HG03039 (cell line): Measurements from ENCODE around the gene SLC22A23.

Experiments used
- ATAC-seq: cut with Tn5 transposase; IDR thresholded peaks from one replicate; pipeline ENCODE4 v1.9.1; 2021; ENCODE audit warnings: mild to moderate bottlenecking, moderate library complexity; ENCODE audit not compliant: unreplicated experiment

The SLC22A23 gene

DNA sequence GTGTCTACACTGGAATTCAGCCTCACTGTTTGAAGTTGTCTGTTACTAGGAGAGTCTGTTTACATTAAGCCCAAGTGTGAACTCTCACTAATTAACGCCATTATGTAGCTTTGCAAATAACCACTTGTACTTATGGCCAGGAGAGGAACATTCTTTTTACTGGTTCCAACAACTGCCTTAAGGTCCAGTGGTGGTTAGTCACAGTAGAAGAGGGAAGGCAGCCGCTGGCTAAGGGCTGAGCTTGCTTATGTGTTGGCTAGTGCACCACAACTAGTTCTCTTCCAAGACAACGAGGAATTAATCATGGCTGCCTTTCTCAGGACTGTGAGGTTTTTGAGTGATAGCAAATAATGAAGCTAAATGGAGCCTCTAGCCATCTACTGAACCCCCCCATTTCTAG, 14.9 kb upstream of the SLC22A23 start:
- ATAC-seq: no peak

DNA sequence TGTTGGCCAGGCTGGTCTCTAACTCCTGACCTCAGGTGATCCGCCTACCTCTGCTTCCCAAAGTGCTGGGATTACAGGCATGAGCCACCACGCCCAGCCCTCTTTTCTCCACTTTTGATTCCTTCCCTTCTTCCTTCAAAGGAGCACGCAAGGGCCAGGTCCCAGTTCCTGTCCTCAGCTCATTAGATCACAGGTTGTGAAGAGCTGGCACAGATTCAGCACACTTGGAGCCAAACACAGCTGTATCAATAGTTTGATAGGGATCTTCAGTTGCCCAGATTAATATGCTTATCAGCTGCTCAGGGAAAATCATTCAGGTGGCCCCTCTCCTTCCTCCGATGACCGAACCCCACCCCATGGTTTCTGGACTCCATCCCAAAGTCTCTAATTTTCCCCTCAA, 14.4 kb upstream of the SLC22A23 start:
- no peak for ATAC-seq

DNA sequence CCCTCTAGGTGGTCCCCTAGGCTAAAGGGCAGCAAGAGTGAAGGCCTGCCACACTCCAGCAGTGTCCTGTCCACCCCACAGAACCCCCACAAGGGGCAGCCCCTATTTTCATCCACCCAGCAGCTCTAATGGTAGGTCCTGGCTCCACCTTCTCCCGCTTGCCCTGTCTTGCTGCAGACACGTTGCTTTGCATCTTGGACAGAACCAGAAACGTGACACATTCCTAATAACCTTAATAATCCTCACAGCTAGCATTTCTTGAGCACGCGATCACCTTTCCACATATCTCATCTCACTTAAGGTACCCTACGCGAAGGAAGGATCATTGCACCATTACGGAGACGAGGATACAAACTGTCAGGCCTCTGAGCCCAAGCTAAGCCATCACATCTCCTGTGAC, 11.7 kb upstream of the SLC22A23 start:
- ATAC-seq: no peak

DNA sequence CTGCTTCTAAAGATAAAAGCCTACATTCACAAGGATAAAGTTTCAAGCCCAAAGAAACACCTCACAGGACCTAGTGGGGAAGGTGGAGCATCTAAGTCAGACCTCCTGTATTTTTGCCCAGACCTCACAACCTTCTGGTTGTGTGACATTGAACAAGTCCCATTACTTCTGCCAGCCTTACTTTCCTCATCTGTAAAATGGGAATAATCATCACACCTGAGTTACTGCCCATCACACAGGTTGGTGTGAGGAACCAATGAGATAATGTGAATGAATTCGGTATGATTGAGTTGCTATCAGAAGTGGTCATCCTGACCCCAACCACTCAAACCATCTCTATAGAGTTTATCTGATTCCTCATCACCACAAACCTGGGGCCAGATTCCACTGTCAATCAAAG, 11.1 kb upstream of the SLC22A23 start:
- ATAC-seq: no peak

DNA sequence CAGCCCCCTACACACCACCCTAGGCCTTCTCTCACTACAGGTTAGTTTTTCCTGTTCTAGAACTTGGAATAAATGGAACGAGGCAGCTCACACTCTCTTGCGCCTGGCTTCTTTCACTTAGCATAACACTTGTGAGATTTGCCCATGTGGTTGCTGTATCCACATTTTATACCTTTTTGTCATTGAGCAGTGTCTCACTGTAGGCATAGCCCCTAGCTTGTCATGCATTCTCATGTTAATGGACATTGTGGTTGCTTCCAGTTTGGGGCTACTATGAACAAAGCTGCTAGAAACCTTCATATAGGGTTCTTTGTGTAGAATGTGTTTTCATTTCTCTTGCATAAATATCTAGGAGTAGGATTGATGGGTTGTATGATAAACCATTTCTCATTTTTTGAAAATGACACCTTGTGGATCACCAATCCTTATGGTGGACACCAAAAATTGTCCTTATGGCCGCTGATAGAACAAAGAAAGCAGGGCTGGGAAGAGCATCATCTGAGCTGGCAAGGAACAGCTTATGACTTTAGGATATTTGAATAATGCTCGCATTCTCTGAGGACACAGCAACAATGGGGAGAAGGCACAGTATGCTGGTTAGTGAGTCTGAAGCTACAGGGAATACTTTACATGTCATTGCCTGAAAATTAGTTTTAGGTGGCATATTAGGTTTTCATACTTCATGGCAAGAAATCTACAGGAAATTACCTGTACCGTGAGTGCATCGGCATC, 9.8 kb upstream of the SLC22A23 start:
- ATAC-seq: no peak

DNA sequence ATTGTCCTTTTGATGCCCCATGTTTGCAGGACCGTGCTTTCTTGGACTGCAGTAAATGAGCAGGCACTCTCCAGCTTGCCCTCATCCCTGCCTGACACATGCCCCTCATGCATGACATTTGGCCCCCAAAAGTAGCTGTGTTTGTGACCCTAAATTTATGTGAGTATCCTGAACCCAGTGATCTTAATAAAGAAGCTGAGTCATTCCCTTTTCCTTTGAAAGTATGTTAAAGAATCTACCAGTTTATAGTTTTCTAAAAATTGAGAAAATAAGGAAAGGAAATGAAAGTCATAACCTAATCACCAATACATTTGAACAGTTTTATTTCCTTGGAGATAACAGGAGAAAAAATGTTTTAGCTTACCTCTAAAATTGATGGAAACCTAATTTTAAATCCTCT, 3.4 kb upstream of the SLC22A23 start:
- ATAC-seq: no peak

DNA sequence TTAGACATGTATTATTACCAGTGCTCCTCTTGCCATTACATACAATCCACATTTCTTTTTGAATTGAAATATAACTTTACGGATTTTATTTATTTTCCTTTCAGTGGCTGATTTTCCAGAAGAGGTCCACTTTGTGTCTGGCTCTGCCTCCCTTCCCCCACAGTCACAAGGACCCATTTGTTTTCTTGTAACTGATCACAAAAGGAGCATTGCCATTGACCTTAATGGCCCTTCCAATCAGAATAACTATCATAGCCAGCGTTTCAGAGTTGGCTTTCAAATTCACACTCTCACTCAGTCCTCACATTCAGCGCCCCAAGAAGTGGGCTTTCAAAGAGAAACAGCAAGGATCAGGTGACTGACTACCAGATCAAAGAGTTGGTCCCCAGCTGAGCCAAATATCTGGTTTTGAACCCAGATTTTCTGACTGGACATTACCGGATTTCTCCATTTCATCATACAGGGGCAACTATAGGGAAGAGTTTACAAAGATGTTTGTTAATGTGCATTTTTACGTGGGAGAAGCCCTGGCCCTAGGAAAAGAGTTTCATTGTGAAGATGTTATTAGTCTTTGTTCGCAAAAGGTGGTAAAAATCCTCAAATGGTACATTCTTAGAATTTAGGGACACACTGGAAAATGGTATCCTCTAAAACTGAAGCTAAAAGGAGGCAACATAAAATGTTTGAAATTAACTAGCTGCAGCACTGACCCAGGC, 2.0 kb upstream of the SLC22A23 start:
- no peak for ATAC-seq

DNA sequence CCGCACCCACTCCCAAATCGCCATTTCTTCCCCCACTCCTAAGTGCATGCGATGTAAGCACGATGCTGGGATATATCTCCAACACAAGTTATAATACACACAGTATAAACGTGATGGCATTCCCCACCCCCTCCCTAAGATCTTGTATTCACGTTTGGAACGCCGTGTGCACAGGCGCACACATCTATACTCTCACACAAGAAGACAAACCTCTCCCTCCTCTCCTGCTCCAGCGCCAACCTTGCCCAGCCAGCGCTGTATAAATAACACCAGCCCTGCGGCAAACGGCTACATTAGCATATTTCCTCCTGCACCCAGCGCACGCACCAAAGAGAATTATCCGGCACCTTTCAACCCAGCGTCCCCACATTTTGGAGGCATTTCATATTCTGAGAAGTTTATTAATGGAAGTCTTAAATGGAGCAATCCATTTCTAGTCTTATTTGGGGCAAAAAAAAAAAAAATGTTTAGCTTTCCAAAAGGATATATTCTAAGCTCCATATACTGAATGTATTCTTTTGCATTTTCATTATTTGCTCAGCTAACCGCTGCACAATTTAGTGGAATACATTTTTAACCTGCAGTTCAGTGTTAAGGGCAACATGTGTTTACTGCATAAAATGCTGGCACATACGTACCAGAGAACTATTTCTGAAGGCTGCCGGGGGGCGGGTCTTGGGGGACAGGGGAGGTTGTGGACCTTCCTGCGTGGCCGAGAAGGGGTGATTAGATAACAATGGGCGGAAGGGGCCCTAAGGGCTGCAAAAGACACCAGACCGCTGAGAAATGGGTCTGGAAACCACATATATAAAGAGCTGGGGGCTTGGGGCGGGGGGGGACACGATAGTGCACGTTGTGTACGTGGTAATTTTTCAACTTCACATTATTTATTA, 1.1 kb upstream of the SLC22A23 start:
- no peak for ATAC-seq

DNA sequence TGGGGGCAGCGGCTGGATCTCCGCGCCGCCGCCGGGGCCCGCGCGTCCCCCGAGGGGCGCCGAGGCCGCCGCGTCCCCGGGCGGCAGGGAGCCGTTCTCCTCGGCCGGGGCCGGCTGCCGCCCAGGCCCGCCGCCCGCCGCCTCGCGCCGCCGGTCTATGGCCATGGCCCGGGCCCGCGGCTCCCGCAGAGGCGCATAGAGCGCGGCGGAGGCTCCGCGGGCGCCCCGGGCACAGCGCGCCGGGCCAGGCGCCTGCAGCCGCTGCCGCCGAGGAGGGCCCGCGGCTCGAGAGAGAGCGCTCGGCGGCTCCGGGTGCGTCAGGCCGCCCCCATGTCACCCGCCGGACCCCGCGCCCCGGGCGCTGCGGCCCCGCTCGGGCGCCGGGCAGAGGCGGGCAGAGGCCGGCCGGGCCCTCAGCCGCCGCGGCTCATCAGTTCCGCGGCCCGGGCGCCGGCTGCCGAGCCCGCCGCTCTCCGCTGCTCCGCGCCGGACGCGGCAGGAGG, 404 bp downstream of the SLC22A23 start:
- no peak for ATAC-seq

DNA sequence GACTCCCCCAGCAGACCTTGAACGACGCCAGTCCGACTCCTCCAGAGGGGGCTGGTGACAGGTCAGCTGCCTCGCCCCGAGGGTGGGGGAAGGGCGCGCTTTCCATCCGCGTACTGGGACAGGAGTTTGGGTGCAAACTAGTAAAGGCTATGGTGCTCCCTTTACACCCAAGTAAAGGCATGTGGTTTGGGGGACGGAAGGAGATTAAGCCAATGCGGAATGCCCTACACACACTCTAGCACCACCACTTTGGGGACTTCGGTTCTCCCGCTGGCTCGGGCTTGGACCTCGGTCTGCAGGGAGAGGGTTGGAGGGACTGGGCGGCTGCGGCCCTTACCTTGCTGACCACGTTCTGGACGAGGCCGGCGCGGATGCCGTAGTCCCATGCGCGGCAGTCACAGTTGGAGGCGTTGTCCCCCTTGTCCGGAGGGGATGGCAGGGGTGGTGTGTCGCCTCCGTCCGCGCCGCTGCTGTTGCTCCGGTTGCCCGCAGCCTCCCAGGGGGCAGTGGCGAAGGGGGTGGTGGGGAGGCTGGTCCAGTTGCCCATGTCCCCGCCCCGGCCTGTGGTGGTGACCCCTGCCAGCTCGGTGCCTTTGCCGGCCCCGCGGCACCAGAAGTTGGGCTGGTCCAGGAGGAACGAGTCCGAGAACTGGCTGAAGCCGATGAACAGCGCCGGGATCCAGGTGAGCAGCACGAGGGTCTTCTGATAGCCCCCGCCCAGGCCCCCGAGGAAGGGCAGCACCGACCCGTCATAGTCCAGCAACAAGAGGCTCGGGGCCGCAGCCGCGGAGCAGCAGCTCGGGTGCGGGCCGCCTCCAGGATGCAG, 1.1 kb downstream of the SLC22A23 start:
- no peak for ATAC-seq

DNA sequence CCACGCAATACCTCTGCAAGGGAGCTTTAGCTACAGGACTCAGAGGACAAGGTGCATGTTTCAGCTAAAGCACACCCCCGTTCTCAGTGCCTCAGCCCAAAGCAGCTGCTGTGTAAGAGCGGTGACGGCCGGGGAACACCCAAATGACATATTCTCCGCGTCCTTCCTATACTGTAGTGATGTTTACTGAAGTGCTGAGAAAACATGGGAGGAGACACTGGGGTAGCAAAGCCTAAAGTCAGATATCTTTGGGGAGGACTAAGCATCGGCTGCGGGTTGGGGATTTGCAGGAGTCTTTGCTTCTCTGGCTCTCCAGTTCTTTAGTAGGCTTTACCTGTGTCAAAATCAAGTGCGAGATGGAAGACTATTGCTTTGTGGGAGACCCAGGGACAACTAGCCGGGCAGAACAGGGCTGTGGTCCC, 1.7 kb downstream of the SLC22A23 start:
- no peak for ATAC-seq

DNA sequence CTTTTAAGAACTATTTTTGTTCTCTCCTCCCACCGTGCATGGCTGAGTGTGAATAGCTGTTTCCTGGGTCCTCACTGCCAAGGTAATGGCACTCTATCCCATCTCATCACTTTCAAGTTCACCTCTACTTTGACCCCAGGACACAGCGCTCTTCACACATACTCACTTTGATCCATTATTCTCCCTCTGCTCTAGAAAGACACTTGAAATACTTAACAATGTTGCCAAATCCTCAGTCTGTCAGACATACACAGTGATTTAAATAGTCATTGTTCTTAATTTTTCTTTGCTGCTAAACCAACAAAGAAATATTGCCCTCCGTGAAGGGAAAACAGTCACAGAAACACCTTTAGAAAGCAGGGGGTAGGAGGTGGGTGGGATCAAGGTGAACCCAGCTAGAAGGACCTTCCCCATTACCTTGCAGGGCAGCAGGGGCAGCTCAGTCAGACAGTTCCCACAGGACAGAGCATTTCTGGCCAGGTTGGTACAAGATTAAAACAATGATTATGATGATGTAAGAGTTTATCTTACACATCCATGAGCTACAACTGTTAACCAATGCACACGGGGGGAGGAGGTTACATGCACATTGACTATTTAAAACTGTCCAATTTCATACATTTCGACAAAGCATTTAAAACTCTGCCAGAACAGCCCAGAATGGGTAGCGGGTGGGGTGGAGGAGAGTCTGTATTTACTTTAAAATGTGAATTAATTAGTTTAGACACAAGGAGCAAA, 2.4 kb downstream of the SLC22A23 start:
- no peak for ATAC-seq

DNA sequence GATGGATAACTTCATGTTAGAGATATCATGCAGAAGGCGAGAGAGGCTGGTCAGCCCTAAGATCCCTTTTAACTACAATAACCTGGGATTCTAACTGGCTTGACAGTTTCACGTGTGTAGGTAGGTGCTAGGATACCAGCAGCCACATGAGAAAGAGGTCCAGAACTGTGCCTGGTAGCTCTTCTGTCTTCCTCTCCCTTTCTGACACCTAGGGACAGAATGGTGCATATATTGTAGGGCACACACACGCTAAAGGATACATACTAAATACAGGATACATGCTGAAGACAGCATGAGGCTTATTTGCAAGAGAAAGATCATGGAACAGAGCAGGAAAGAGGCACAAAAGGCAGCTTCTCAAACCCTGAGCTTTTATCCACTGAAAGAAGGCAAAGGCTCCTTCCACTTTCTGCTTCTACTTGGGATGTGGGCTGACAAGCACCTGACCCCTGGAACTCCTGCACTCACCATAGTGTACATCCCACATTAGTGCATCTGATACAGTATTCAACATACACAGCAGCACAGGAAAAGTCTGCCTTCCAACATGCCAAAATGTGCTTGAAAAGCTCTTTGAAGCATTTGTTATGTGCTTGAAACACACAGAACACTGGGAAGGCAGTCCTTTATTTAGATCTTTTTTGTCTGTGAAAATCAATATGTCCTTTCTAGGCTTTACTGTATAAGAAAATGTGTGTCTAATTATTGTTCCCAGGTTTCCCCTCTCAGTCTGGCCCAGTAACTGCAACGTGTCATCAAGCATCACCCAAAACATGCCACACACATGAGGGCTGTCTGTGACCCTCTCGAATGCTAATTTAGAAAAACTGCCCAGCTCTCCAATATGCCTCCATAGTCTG, 3.2 kb downstream of the SLC22A23 start:
- ATAC-seq: no peak

DNA sequence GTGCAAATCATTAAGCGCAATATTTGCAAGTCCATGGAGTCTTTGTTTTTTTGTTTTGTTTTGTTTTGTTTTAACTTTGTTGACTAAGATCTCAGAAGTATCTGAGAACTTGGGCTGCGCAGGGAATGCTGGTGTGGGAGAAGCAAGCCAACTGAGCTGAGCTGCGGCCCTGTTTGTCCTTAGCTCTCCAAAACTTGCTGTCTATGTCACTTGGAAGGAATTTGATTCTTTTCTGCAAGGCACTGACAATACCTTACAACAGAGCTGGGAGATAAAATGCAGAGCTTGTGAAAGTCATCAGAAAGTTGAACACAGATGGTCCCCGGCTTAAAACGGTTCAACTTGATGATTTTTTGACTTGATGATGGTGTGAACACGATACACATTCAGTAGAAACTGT, 5.4 kb downstream of the SLC22A23 start:
- no peak for ATAC-seq

DNA sequence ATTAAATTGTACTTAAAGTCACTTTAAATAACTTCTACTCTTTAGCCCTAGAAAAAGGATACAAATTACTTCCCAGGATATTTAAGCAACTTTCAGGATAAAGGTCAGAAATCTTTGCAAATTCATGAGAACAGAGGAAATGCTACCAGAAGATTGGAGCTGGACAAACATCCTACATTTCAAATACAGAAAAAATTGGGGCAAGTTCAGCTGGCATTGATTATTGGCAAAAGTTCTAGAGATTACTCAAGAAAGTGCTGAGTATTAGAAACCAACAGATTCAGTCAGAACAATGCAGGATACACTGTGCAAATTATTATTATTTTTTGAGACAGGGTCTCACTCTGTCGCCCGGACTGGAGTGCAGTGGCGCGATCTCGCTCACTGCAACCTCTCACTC, 6.0 kb downstream of the SLC22A23 start:
- no peak for ATAC-seq

DNA sequence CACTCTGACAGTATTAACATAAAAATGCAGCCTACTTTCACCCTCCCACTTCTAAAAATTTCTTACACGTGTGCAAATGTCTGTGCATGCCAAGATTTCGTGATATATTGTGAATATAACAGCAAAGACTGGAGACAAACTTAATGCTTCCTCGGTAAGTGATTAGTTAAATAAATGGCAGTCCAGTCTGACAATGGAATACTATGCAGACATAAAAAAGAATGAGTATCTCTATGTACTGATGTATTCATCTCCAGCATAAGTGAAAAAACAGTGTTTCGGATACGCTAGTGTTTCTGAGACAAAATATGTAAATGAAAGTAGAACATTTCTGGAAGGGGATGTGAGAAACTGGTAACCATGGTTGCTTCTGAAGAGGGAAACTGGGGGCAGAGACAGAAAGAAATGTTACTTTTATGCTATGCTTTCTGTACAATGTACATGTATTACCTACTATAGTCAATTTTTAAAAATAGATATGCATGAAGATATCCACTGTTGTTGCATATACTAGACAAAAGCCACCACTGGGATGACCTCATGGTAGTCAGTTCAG, 7.0 kb downstream of the SLC22A23 start:
- ATAC-seq: no peak

DNA sequence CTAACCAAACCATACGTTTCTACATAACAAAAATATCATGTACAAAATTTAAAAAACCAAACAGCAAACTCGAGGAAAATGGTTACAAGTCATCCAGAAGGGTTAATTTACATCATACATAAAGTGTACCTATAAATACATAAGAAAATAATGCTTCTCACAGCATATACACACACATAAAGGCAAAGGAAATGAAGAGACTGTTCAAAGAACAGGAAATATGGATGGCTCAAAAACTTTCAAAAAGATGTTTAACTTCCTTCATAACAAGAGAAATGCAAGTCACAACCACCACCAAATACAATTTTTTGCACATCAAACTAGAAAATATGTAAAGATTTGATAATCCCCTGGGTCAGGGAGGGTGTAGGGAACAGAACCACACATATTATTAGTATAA, 7.5 kb downstream of the SLC22A23 start:
- ATAC-seq: no peak

DNA sequence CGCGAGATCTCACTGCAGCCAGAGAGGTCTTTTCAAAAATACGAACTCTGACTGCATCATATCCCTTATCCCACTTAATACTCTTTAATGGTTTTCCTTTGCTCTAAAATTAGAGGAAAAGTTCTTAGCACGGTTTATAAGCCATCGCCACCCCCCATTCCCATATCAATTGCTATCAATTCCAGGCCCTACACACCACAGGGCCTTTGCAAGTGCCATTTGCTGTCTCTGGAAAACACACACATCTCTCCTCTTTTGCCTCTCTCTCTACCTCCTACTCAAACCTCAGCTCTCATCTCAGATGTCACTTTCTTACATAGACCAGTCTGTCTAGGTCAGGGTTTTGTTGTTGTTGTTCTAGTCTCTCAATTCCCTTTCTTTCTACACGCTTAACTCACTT, 9.8 kb downstream of the SLC22A23 start:
- no peak for ATAC-seq

DNA sequence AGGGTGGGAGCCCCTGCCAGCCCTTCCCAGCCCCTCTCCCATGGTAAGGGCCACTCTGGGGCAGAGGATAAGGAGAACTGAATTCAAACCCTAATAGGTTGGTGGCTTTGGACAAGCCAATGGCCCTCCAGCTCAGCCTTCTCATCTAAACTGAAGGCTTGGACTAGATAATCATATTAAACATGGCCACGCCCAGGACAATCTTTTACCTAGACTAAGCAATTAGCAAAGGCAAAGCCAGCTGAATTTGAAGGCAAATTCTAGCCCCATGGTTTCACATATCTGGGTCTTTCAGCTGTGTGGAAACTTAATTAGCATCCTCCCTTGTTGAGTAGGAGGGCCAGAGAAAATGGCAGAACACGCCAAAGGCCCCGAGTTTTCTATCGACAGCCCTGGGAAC, 10.7 kb downstream of the SLC22A23 start:
- ATAC-seq: no peak
